ENCODE data around the gene IRF8.

The IRF8 gene

GRCh38 chr16:85882181-85882810, 16.7 kb upstream of the IRF8 start:
- Histone ChIP-seq H3K9me3 (ENCODE audit: insufficient read depth, low read length) (peaks cover 5% of the 10 kb centered on the region; the same call in 1 of the 2 replicates), H3K79me2 (ENCODE audit: low read length) (no peaks in the 10 kb centered on the region), H3K9ac (ENCODE audit: low read length) (no peak overlapping the region), H3K4me2 (ENCODE audit: low read length) (peak overlapping the region; percentile 55), H3K4me1 (ENCODE audit: low read length) (peaks cover 36% of the 10 kb centered on the region), H3K27me3 (ENCODE audit: low read depth, low read length) (peaks cover 40% of the 10 kb centered on the region), H2AFZ (ENCODE audit: low read depth, low read length) (no peak overlapping the region), H3K36me3 (replicated peaks; ENCODE audit: low read depth, low read length) (peaks cover 3% of the 10 kb centered on the region), H3K4me3 (ENCODE audit: low read length) (peak overlapping the region; percentile 14; the same call in 1 of the 2 replicates), H4K20me1 (ENCODE audit: insufficient read depth, low read length) (no peaks in the 10 kb centered on the region), H3K27ac (ENCODE audit: low read length) (no peak overlapping the region)
- no peak for TF ChIP-seq EZH2phosphoT487 (IDR thresholded peaks at IDR 0.05; ENCODE audit: low read depth)

- Histone ChIP-seq H2AFZ (ENCODE audit: low read depth, low read length) (no peak overlapping the region), H3K4me2 (ENCODE audit: low read length) (no peak overlapping the region), H3K36me3 (replicated peaks; ENCODE audit: low read depth, low read length) (peaks cover 3% of the 10 kb centered on the region), H3K4me1 (ENCODE audit: low read length) (peaks cover 47% of the 10 kb centered on the region), H3K79me2 (ENCODE audit: low read length) (no peaks in the 10 kb centered on the region), H3K27me3 (ENCODE audit: low read depth, low read length) (peaks cover 47% of the 10 kb centered on the region), H3K9me3 (ENCODE audit: insufficient read depth, low read length) (peaks cover 5% of the 10 kb centered on the region; the same call in 1 of the 2 replicates), H3K27ac (ENCODE audit: low read length) (no peak overlapping the region), H4K20me1 (ENCODE audit: insufficient read depth, low read length) (no peaks in the 10 kb centered on the region), H3K9ac (ENCODE audit: low read length) (no peak overlapping the region), H3K4me3 (ENCODE audit: low read length) (no peak overlapping the region)
- TF ChIP-seq CTCF (IDR thresholded peaks at IDR 0.05; ENCODE audit: low read depth, low read length) = no peak
- TF ChIP-seq EZH2phosphoT487 (IDR thresholded peaks at IDR 0.05; ENCODE audit: low read depth) = no peak
Measured at GRCh38 chr16:85883813-85884212, 15.1 kb upstream of the IRF8 start.

GRCh38 chr16:85884808-85885463, 14.0 kb upstream of the IRF8 start:
- peaks cover under 1% of the 10 kb centered on the region for H3K36me3 ChIP-seq (replicated peaks; ENCODE audit: low read depth, low read length)
- H2AFZ ChIP-seq (ENCODE audit: low read depth, low read length) = no peak overlapping the region
- H3K9me3 ChIP-seq (ENCODE audit: insufficient read depth, low read length) = no peaks in the 10 kb centered on the region; the same call in 1 of the 2 replicates
- H3K79me2 ChIP-seq (ENCODE audit: low read length) = no peaks in the 10 kb centered on the region
- TF ChIP-seq EZH2phosphoT487 (IDR thresholded peaks at IDR 0.05; ENCODE audit: low read depth) = no peak
- no peak for TF ChIP-seq CTCF (IDR thresholded peaks at IDR 0.05; ENCODE audit: low read depth, low read length)
- H3K4me2 ChIP-seq (ENCODE audit: low read length) = no peak overlapping the region
- H3K4me3 ChIP-seq (ENCODE audit: low read length) = no peak overlapping the region
- H3K27ac ChIP-seq (ENCODE audit: low read length) = no peak overlapping the region
- H3K4me1 ChIP-seq (ENCODE audit: low read length) = peaks cover 49% of the 10 kb centered on the region
- H4K20me1 ChIP-seq (ENCODE audit: insufficient read depth, low read length) = no peaks in the 10 kb centered on the region
- H3K27me3 ChIP-seq (ENCODE audit: low read depth, low read length) = peaks cover 47% of the 10 kb centered on the region
- H3K9ac ChIP-seq (ENCODE audit: low read length) = no peak overlapping the region

- no peak overlapping the region for H3K27ac ChIP-seq (ENCODE audit: low read length)
- no peak overlapping the region for H3K4me2 ChIP-seq (ENCODE audit: low read length)
- no peaks in the 10 kb centered on the region; the same call in 1 of the 2 replicates for H3K9me3 ChIP-seq (ENCODE audit: insufficient read depth, low read length)
- no peak overlapping the region for H2AFZ ChIP-seq (ENCODE audit: low read depth, low read length)
- peaks cover 43% of the 10 kb centered on the region for H3K4me1 ChIP-seq (ENCODE audit: low read length)
- no peaks in the 10 kb centered on the region for H4K20me1 ChIP-seq (ENCODE audit: insufficient read depth, low read length)
- H3K36me3 ChIP-seq (replicated peaks; ENCODE audit: low read depth, low read length) = no peaks in the 10 kb centered on the region
- H3K9ac ChIP-seq (ENCODE audit: low read length) = no peak overlapping the region
- H3K79me2 ChIP-seq (ENCODE audit: low read length) = no peaks in the 10 kb centered on the region
- H3K27me3 ChIP-seq (ENCODE audit: low read depth, low read length) = peaks cover 47% of the 10 kb centered on the region
- TF ChIP-seq CTCF (IDR thresholded peaks at IDR 0.05; ENCODE audit: low read depth, low read length) (no peak), EZH2phosphoT487 (IDR thresholded peaks at IDR 0.05; ENCODE audit: low read depth) (no peak)
- H3K4me3 ChIP-seq (ENCODE audit: low read length) = no peak overlapping the region
Measured at GRCh38 chr16:85885537-85885936, 13.4 kb upstream of the IRF8 start.

Measured in OCI-LY3 (cell line).